K562 (cell line): ENCODE results near the gene WFDC2.

ENCODE experiments used
- BRCA1 ChIP-seq, 2 experiments: fragments of 450-650 bp in 1 of 2; sonication (generic) in 1 of 2; formaldehyde crosslinking in 1 of 2; IDR thresholded peaks; 2 replicates each; pipeline versions ENCODE4 v1.5.0 to v1.6.1; 2017 to 2020; ENCODE audit warnings: mild to moderate bottlenecking in 1 of 2, missing genetic modification reagents in 1 of 2
- CBX5 ChIP-seq: IDR thresholded peaks from 2 replicates; pipeline ENCODE4 v1.6.1; 2014; ENCODE audit warnings: low read depth, borderline replicate concordance
- CBX8 ChIP-seq: fragments of 200-600 bp; sonication (generic); IDR thresholded peaks from 2 replicates; pipeline ENCODE4 v1.6.1; 2012; ENCODE audit warnings: borderline replicate concordance, mixed run types, low read depth, mild to moderate bottlenecking, moderate library complexity, mixed read lengths, low read length, control low read depth, inconsistent platforms; ENCODE audit not compliant: poor library complexity, severe bottlenecking; ENCODE audit errors: extremely low read depth
- ETV5 ChIP-seq: sonication (generic); formaldehyde crosslinking; IDR thresholded peaks from 2 replicates; pipeline ENCODE4 v1.4.0; 2020; ENCODE audit warnings: low read depth, mild to moderate bottlenecking, missing genetic modification reagents
- HDAC2 ChIP-seq: fragments of 450-650 bp; IDR thresholded peaks from 2 replicates; pipeline ENCODE4 v1.6.1; 2016; ENCODE audit warnings: mild to moderate bottlenecking
- KAT7 ChIP-seq: sonication (generic); formaldehyde crosslinking; IDR thresholded peaks from 2 replicates; pipeline ENCODE4 v1.8.0; 2022; ENCODE audit warnings: missing genetic modification reagents, mild to moderate bottlenecking, borderline replicate concordance
- POLR2A ChIP-seq: fragments of 450-650 bp; conservative IDR thresholded peaks from 2 replicates; pipeline ENCODE4 v1.6.1; 2016
- U2AF1 ChIP-seq: fragments of 200-400 bp; formaldehyde crosslinking; optimal IDR thresholded peaks from 2 replicates; pipeline ENCODE3; 2017; ENCODE audit warnings: mild to moderate bottlenecking, low read depth, low read length, moderate library complexity
- ZNF253 ChIP-seq: fragments of 250-450 bp; sonication (Bioruptor Pico); conservative IDR thresholded peaks from 2 replicates; pipeline ENCODE4 v1.6.1; 2021; ENCODE audit warnings: mild to moderate bottlenecking
- ZNF316 ChIP-seq: fragments of 450-650 bp; IDR thresholded peaks from 2 replicates; pipeline ENCODE4 v1.6.1; 2016
- TF ChIP-seq, protein P1 (sequence below), 3 experiments: IDR thresholded peaks in 2 of 3; conservative IDR thresholded peaks in 1 of 3; 2 replicates each; pipeline ENCODE4 v1.5.1; 2011 to 2012; ENCODE audit warnings: low read length in 3 of 3, mild to moderate bottlenecking in 3 of 3, control low read depth in 2 of 3, improper control_type of control experiment in 1 of 3, inconsistent platforms in 1 of 3, low read depth in 1 of 3, mixed read lengths in 1 of 3, moderate library complexity in 1 of 3; ENCODE audit not compliant: insufficient read depth in 2 of 3
- TF ChIP-seq, protein P2 (sequence below): sonication (generic); formaldehyde crosslinking; IDR thresholded peaks from 2 replicates; pipeline ENCODE4 v1.9.0; 2022; ENCODE audit warnings: mild to moderate bottlenecking, missing genetic modification reagents

DNA sequence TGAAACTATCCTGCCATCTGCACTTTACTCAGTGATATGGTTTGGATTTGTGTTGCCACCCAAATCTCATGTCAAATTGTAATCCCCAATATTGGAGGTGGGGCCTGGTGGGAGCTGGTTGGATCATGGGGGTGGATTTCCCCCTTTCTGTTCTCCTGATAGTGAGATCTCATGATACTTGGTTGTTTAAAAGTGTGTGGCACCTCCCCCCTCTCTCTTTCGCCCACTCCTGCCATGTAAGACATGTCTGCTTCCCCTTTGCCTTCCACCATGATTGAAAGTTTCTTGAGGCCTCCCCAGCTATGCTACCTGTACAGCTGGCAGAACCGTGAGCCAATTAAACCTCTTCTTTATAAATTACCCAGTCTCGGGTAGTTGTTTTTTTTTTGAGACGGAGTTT is 35.6 kb upstream of the WFDC2 start:
- TF ChIP-seq BRCA1 (IDR thresholded peaks at IDR 0.05) (no peak), BRCA1 (CRISPR knock-in tag; IDR thresholded peaks at IDR 0.05) (no peak), ZNF253 (no peak), U2AF1 (no peak), POLR2A (no peak), ETV5 (CRISPR knock-in tag) (no peak), CBX5 (no peak), HDAC2 (no peak), ZNF316 (no peak), CBX8 (no peak), KAT7 (CRISPR knock-in tag) (no peak)
- TF ChIP-seq, protein P1, sequence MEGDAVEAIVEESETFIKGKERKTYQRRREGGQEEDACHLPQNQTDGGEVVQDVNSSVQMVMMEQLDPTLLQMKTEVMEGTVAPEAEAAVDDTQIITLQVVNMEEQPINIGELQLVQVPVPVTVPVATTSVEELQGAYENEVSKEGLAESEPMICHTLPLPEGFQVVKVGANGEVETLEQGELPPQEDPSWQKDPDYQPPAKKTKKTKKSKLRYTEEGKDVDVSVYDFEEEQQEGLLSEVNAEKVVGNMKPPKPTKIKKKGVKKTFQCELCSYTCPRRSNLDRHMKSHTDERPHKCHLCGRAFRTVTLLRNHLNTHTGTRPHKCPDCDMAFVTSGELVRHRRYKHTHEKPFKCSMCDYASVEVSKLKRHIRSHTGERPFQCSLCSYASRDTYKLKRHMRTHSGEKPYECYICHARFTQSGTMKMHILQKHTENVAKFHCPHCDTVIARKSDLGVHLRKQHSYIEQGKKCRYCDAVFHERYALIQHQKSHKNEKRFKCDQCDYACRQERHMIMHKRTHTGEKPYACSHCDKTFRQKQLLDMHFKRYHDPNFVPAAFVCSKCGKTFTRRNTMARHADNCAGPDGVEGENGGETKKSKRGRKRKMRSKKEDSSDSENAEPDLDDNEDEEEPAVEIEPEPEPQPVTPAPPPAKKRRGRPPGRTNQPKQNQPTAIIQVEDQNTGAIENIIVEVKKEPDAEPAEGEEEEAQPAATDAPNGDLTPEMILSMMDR (IDR thresholded peaks at IDR 0.05 in 2 of 3, conservative IDR thresholded peaks at IDR 0.05 in 1 of 3; ENCODE audit: insufficient read depth in 2 of 3, low read depth in 1 of 3, low read length in 3 of 3), result no peak
- TF ChIP-seq, protein P2, sequence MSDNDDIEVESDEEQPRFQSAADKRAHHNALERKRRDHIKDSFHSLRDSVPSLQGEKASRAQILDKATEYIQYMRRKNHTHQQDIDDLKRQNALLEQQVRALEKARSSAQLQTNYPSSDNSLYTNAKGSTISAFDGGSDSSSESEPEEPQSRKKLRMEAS (CRISPR knock-in tag), result no peak
